ENCODE results near the gene SEMA6B.

DNA sequence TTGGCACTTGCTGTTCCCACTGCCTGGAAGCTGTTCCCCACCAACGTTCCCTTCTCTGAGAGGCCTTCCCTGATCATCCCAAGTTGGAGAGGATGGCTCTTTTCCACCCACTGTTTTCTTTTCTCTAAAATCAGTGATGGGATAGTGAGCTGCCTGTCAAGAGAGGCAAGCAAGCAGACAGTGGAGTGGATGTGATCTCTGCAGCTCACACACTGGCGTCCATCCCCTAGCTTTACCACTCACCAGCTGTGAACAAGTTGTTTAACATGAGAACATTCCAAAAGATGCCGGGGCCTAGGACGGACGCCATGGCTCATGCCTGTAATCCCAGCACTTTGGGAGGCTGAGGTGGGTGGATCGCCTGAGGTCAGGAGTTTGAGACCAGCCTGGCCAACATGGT is 28.0 kb upstream of the SEMA6B start:
- TF ChIP-seq POLR2A (IDR thresholded peaks at IDR 0.05): no peak
- TF ChIP-seq, protein P1, sequence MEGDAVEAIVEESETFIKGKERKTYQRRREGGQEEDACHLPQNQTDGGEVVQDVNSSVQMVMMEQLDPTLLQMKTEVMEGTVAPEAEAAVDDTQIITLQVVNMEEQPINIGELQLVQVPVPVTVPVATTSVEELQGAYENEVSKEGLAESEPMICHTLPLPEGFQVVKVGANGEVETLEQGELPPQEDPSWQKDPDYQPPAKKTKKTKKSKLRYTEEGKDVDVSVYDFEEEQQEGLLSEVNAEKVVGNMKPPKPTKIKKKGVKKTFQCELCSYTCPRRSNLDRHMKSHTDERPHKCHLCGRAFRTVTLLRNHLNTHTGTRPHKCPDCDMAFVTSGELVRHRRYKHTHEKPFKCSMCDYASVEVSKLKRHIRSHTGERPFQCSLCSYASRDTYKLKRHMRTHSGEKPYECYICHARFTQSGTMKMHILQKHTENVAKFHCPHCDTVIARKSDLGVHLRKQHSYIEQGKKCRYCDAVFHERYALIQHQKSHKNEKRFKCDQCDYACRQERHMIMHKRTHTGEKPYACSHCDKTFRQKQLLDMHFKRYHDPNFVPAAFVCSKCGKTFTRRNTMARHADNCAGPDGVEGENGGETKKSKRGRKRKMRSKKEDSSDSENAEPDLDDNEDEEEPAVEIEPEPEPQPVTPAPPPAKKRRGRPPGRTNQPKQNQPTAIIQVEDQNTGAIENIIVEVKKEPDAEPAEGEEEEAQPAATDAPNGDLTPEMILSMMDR (IDR thresholded peaks at IDR 0.05 in 8 of 11, conservative IDR thresholded peaks at IDR 0.05 in 3 of 11): no peak

All from spleen (tissue), 7 donors.